GM12891 (cell line): ENCODE results near the gene GUCY2C.

Source experiments
- PAX5 ChIP-seq: IDR thresholded peaks from 2 replicates; pipeline ENCODE4 v1.6.1; 2011; ENCODE audit warnings: low read length, moderate library complexity, mild to moderate bottlenecking; ENCODE audit not compliant: insufficient read depth, severe bottlenecking
- POLR2A ChIP-seq: IDR thresholded peaks from 2 replicates; pipeline ENCODE4 v1.6.1; 2011; ENCODE audit warnings: low read depth, low read length, control low read depth
- POLR2AphosphoS5 ChIP-seq: IDR thresholded peaks from 2 replicates; pipeline ENCODE4 v1.6.1; 2011; ENCODE audit warnings: low read depth, low read length, control low read depth
- POU2F2 ChIP-seq: IDR thresholded peaks from 2 replicates; pipeline ENCODE4 v1.6.1; 2011; ENCODE audit warnings: low read depth, mild to moderate bottlenecking, control low read depth, low read length, moderate library complexity
- SPI1 ChIP-seq: IDR thresholded peaks from 2 replicates; pipeline ENCODE4 v1.6.1; 2011; ENCODE audit warnings: low read depth, low read length, control low read depth
- TAF1 ChIP-seq: IDR thresholded peaks from 2 replicates; pipeline ENCODE4 v1.6.1; 2011; ENCODE audit warnings: low read depth, low read length, control low read depth

- TF ChIP-seq POLR2A, result no peak
- no peak for TF ChIP-seq PAX5
- TF ChIP-seq TAF1, result no peak
- TF ChIP-seq POLR2AphosphoS5, result no peak
- peak; percentile 68 for TF ChIP-seq SPI1
- no peak for TF ChIP-seq POU2F2
Measured at GRCh38 chr12:14691560-14691959, 4.8 kb downstream of the GUCY2C start.
